ENCODE results near the gene PRKN.

PRKN gene

GRCh38 chr6:162165479-162165878, 562.1 kb downstream of the PRKN start:
- Histone ChIP-seq H3K36me3 (no peaks in the 10 kb centered on the region), H3K27ac (no peak overlapping the region), H3K27me3 (no peaks in the 10 kb centered on the region), H3K4me3 (no peak overlapping the region), H3K9ac (no peak overlapping the region), H3K4me2 (no peak overlapping the region), H3K4me1 (peaks cover 0 to 6% (median 2%) of the 10 kb centered on the region in 10 experiments; a peak in 7 of 20 replicates), H4K20me1 (no peaks in the 10 kb centered on the region), H3K9me3 (replicated peaks in 1 of 11) (no peaks in the 10 kb centered on the region)
- no peak for TF ChIP-seq Cebpa-rat (IDR thresholded peaks at IDR 0.05)

GRCh38 chr6:162157167-162157870, 570.2 kb downstream of the PRKN start:
- Histone ChIP-seq H3K4me2 (peak overlapping the region; percentile 27 to 66 (median 45); a peak in 16 of 22 replicates), H3K4me1 (peaks cover 25 to 53% (median 44%) of the 10 kb centered on the region in 10 experiments), H4K20me1 (no peaks in the 10 kb centered on the region), H3K27me3 (no peaks in the 10 kb centered on the region), H3K9me3 (replicated peaks in 1 of 11) (peaks cover 12 to 17% (median 14%) of the 10 kb centered on the region in 11 experiments), H3K9ac (no peak overlapping the region), H3K36me3 (peaks cover 0 to 7% (median 0%) of the 10 kb centered on the region in 11 experiments; a peak in 3 of 22 replicates), H3K27ac (peak overlapping the region in 4 of 11 experiments; percentile 24 to 59 (median 40); a peak in 5 of 22 replicates), H3K4me3 (no peak overlapping the region)
- TF ChIP-seq Cebpa-rat (IDR thresholded peaks at IDR 0.05) = no peak

- Histone ChIP-seq H3K9me3 (replicated peaks in 1 of 11) (peaks cover 12 to 17% (median 14%) of the 10 kb centered on the region in 11 experiments), H3K9ac (no peak overlapping the region), H3K27ac (0 out of 22 replicates have a peak overlapping the region, but pooled peaks of 1 of the 11 experiments have one; percentile 11), H3K27me3 (no peaks in the 10 kb centered on the region), H4K20me1 (no peaks in the 10 kb centered on the region), H3K36me3 (peaks cover 0 to 7% (median 0%) of the 10 kb centered on the region in 11 experiments; a peak in 3 of 22 replicates), H3K4me1 (peaks cover 37 to 64% (median 56%) of the 10 kb centered on the region in 10 experiments), H3K4me3 (no peak overlapping the region), H3K4me2 (peak overlapping the region in 8 of 11 experiments; percentile 27 to 66 (median 48); a peak in 9 of 22 replicates)
- no peak for TF ChIP-seq Cebpa-rat (IDR thresholded peaks at IDR 0.05)
Observed at GRCh38 chr6:162156146-162156545, 571.4 kb downstream of the PRKN start.

GRCh38 chr6:162154930-162155329, 572.6 kb downstream of the PRKN start:
- Histone ChIP-seq H3K4me3 (no peak overlapping the region), H3K4me1 (peaks cover 49 to 76% (median 68%) of the 10 kb centered on the region in 10 experiments), H3K27me3 (no peaks in the 10 kb centered on the region), H3K36me3 (peaks cover 0 to 7% (median 0%) of the 10 kb centered on the region in 11 experiments; a peak in 3 of 22 replicates), H3K4me2 (peak overlapping the region in 3 of 11 experiments; percentile 57 to 66 (median 57); a peak in 4 of 22 replicates), H4K20me1 (no peaks in the 10 kb centered on the region), H3K27ac (no peak overlapping the region), H3K9me3 (replicated peaks in 1 of 11) (peaks cover 12 to 17% (median 14%) of the 10 kb centered on the region in 11 experiments), H3K9ac (no peak overlapping the region)
- no peak for TF ChIP-seq Cebpa-rat (IDR thresholded peaks at IDR 0.05)

- no peak for TF ChIP-seq Cebpa-rat (IDR thresholded peaks at IDR 0.05)
- no peak overlapping the region for H3K9ac ChIP-seq
- peaks cover 57 to 80% (median 74%) of the 10 kb centered on the region in 10 experiments for H3K4me1 ChIP-seq
- no peaks in the 10 kb centered on the region for H4K20me1 ChIP-seq
- H3K27me3 ChIP-seq = no peaks in the 10 kb centered on the region
- peak overlapping the region in 9 of 11 experiments; percentile 17 to 91 (median 75); a peak in 15 of 22 replicates for H3K27ac ChIP-seq
- peak overlapping the region in 2 of 10 experiments; percentile 2 to 35; a peak in 2 of 20 replicates for H3K4me3 ChIP-seq
- H3K9me3 ChIP-seq (replicated peaks in 1 of 11) = peaks cover 12 to 17% (median 14%) of the 10 kb centered on the region in 11 experiments
- peak overlapping the region; percentile 4 to 84 (median 59); a peak in 20 of 22 replicates for H3K4me2 ChIP-seq
- peaks cover 0 to 7% (median 0%) of the 10 kb centered on the region in 11 experiments; a peak in 3 of 22 replicates for H3K36me3 ChIP-seq
Observed at GRCh38 chr6:162154001-162154400, 573.6 kb downstream of the PRKN start.

GRCh38 chr6:162153120-162153519, 574.4 kb downstream of the PRKN start:
- no peaks in the 10 kb centered on the region for H3K27me3 ChIP-seq
- H3K9me3 ChIP-seq (replicated peaks in 1 of 11) = peaks cover 12 to 17% (median 14%) of the 10 kb centered on the region in 11 experiments
- peak overlapping the region; percentile 44 to 89 (median 69); a peak in 15 of 22 replicates for H3K4me2 ChIP-seq
- H3K4me3 ChIP-seq = peak overlapping the region in 4 of 10 experiments; percentile 2 to 35 (median 24); a peak in 4 of 20 replicates
- no peak for TF ChIP-seq Cebpa-rat (IDR thresholded peaks at IDR 0.05)
- H3K4me1 ChIP-seq = peaks cover 57 to 80% (median 74%) of the 10 kb centered on the region in 10 experiments
- peaks cover 0 to 7% (median 0%) of the 10 kb centered on the region in 11 experiments; a peak in 3 of 22 replicates for H3K36me3 ChIP-seq
- no peaks in the 10 kb centered on the region for H4K20me1 ChIP-seq
- H3K9ac ChIP-seq = no peak overlapping the region
- peak overlapping the region in 9 of 11 experiments; percentile 17 to 91 (median 75); a peak in 15 of 22 replicates for H3K27ac ChIP-seq

GRCh38 chr6:162151021-162151665, 576.4 kb downstream of the PRKN start:
- peak overlapping the region in 2 of 10 experiments; percentile 20 to 52; a peak in 3 of 20 replicates for H3K4me3 ChIP-seq
- H3K9ac ChIP-seq = peak overlapping the region in 9 of 11 experiments; percentile 24 to 75 (median 58); a peak in 17 of 22 replicates
- peaks cover 0 to 7% (median 0%) of the 10 kb centered on the region in 11 experiments; a peak in 3 of 22 replicates for H3K36me3 ChIP-seq
- H3K9me3 ChIP-seq (replicated peaks in 1 of 11) = peaks cover 12 to 17% (median 14%) of the 10 kb centered on the region in 11 experiments
- no peaks in the 10 kb centered on the region for H4K20me1 ChIP-seq
- peak overlapping the region; percentile 66 to 89 (median 81) for H3K4me2 ChIP-seq
- peak overlapping the region in 9 of 11 experiments; percentile 55 to 91 (median 78); a peak in 18 of 22 replicates for H3K27ac ChIP-seq
- H3K4me1 ChIP-seq = peaks cover 52 to 65% (median 61%) of the 10 kb centered on the region in 10 experiments
- TF ChIP-seq Cebpa-rat (IDR thresholded peaks at IDR 0.05) = peak in 4 of 11 experiments; percentile 17 to 81 (median 43); a peak in 4 of 22 replicates
- no peaks in the 10 kb centered on the region for H3K27me3 ChIP-seq

- H3K27ac ChIP-seq = peak overlapping the region in 9 of 11 experiments; percentile 55 to 91 (median 78); a peak in 18 of 22 replicates
- no peaks in the 10 kb centered on the region for H4K20me1 ChIP-seq
- peaks cover 48 to 57% (median 53%) of the 10 kb centered on the region in 10 experiments for H3K4me1 ChIP-seq
- no peak overlapping the region for H3K4me3 ChIP-seq
- peak overlapping the region in 7 of 11 experiments; percentile 13 to 75 (median 62); a peak in 11 of 22 replicates for H3K9ac ChIP-seq
- H3K4me2 ChIP-seq = peak overlapping the region; percentile 66 to 89 (median 81); a peak in 21 of 22 replicates
- H3K36me3 ChIP-seq = peaks cover 0 to 7% (median 0%) of the 10 kb centered on the region in 11 experiments; a peak in 3 of 22 replicates
- peaks cover 12 to 20% (median 14%) of the 10 kb centered on the region in 11 experiments for H3K9me3 ChIP-seq (replicated peaks in 1 of 11)
- no peak for TF ChIP-seq Cebpa-rat (IDR thresholded peaks at IDR 0.05)
- H3K27me3 ChIP-seq = no peaks in the 10 kb centered on the region
Observed at GRCh38 chr6:162150295-162150694, 577.3 kb downstream of the PRKN start.
